ENCODE data around the gene MGA. TPM values are rescaled to one million over a fixed set of nuclear protein-coding genes. Genes with fewer than 3 reads are reported as not detected.

Gene MGA
- polyA plus RNA-seq, 1 donor: 22.0 TPM

DNA sequence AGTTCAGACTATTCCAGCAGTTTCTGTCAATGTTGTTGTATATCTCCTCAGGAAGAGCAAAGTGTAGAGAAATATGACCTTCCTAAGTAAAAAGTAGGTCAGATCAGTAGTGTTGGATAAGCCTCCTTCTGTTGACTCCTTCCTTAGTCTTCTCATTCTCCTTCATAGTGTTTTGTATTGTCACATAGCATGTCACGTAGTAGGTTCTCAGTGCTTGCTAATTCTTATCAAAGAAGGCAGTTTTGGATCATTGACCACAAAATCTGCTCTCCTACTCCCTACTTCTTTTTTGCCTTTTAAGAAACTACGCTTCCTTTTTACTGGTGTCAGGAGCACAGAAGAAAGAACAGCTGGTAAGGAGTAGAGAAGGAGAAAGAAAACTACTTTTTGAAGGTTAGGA lies 1.0 kb upstream of the MGA start:
- DNase-seq: no peak

DNA sequence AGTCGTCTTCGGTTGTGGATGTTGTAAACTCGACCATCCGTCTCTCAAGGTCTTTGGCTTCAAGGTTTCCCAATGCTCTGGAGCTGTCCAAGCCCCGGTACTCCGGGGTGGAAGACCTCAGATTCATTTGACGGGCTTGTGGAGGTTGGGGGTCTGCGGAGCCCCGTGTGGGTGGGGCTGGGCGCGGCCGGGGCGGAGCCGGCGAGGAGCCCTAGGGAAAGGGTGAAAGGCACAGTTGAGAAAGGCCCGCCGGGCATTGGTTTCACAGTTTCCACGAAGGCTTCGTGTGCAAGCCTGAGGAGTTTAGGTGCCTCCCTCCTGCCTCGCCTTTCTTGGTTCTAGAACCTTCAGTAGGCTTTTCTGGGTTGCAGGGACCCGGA lies 360 bp upstream of the MGA start:
- no peak for DNase-seq

- DNase-seq: peak; percentile 6
These were observed 893 bp downstream of the MGA start for GRCh38 chr15:41661078-41661517.

GRCh38 chr15:41661518-41662225 lies 1.5 kb downstream of the MGA start:
- peak; percentile 80 for DNase-seq

DNA sequence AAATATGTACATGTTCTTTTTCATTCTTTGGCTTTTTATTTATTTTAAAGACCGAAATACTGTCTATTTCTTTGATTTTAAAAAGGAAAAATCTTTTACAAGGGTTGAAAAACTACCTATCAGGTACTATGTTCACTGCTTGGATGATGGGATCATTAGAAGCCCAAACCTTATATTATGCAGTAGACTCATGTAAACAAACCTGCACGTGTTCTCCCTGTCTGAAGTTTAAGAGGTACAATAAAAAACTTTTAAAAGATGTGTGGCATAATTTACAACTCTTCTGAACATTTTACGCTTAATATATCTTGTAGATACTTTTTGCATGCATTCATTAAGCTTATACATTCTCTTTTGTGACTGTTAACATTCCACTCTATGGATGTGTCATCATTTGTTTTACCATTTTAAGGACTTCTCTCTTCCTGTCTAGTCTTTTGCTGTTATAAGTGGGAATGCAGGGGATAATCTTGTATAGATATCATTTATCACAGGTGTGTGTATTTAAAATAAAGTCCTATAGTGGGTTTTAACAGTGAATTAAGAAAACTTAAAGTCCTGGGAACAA lies 6.2 kb downstream of the MGA start:
- no peak for DNase-seq

DNA sequence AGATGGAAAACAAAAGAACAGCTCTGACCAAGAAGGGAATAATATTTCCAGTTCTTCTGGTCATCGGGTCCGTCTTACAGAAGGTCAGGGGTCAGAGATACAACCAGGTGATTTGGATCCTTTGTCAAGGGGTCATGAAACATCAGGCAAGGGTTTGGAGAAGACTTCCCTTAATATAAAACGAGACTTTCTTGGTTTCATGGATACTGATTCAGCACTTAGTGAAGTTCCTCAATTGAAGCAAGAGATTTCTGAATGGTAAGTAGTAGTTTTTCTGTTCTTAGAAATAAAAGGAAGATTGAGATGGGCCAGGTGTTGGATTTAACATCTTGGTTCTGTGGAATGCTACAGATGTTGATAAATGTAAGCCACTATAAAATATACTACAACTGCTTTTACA lies 9.5 kb downstream of the MGA start:
- DNase-seq: no peak

GRCh38 chr15:41671656-41672648 lies 11.7 kb downstream of the MGA start:
- DNase-seq: no peak

DNA sequence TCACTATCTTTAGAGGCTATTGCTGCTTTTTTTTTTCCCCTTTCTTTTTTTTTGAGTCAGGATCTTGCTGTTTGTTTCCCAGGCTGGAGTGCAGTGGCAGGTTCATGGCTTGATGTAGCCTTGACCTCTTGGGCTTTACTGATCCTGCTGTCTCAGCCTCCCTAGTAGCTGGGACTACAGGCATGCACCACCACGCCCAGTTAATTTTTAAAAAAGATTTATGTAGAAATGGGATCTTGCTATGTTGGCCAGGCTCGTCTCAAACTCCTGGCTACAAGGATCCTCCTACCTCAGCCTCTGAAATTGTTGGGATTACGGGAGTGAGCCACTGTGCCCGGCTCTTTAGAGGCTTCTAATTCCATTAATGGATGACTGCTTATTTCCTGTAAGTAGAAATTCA lies 15.1 kb downstream of the MGA start:
- DNase-seq: no peak

GRCh38 chr15:41678742-41679141 lies 18.5 kb downstream of the MGA start:
- DNase-seq: no peak

- no peak for DNase-seq
These were observed 23.8 kb downstream of the MGA start for GRCh38 chr15:41683955-41684354.

DNA sequence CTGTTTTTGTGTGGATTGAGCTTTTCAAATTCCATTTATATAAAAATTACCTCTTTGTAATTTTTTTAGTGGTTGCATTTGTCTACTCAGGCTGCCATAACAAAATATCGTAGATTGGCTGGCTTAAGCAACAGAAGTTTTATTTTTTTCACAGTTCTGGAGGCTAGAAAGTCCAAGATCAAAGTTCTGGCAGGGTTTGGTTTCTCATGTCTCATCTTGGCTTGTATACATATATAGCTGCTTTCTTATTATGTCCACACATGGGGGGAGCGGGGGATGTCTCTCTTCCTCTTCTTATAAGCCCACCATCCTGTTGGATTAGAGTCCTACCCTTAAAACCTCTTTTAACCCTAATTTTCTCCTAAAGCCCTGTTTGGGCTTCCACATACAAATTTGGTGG lies 28.5 kb downstream of the MGA start:
- no peak for DNase-seq

GRCh38 chr15:41689083-41689482 lies 28.9 kb downstream of the MGA start:
- DNase-seq: no peak

DNA sequence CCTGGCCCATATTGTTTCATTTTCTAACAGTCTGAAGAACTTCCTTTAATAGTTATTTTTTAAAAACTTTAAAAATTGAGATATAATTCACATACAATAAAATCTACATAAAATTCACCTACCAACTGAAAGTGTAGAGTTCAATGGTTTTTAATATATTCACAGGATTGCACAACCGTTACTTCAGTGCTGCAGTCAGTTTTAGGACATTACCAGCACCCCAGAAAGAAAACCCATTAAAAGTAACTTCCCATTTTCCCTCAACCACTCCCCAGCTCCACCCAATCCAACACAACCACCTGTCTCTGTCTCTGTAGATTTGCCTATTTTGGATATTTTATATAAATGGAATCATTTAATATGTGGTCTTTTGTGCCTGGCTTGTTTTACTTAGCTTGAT lies 29.6 kb downstream of the MGA start:
- no peak for DNase-seq

GRCh38 chr15:41690636-41691035 lies 30.4 kb downstream of the MGA start:
- no peak for DNase-seq

DNA sequence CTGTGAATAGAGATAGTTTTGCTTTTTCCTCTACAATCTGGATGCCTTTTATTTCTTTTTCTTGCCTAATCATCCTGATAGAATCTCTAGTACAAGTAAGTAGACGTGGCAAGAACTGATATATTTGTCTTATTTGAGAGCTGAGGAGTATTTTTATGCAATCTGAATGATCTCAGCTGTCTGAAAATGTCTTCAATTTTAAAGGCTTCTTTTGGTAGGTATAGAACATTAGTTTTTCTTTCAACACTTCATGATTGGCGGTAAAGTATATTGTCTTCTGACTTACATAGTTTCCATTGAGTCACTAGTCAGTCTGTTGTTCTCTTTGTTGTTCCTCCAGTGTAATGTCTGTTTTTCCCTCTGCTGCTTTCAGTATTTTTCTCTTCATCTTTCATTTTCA lies 31.3 kb downstream of the MGA start:
- DNase-seq: no peak

DNA sequence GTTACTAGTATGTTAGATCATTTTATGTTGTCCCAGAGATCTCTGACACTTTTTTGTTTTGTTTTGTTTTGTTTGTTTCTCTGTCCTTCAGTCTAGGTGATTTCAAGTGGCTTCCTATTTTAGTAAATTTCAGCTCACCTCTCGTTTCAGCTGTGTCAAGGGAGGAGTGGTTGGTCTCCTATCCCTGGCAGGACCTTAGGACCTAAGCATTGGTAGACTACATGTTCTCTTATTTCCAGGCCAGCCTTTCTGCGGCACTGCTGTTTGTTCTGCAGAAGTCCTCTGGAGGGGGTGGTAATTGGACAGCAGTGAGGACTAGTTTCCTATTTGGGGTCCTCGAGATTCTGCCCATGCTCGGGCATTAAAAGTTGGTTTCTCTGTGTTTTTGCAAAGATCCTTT lies 31.8 kb downstream of the MGA start:
- no peak for DNase-seq

- no peak for DNase-seq
These were observed 33.6 kb downstream of the MGA start for GRCh38 chr15:41693757-41694156.

DNA sequence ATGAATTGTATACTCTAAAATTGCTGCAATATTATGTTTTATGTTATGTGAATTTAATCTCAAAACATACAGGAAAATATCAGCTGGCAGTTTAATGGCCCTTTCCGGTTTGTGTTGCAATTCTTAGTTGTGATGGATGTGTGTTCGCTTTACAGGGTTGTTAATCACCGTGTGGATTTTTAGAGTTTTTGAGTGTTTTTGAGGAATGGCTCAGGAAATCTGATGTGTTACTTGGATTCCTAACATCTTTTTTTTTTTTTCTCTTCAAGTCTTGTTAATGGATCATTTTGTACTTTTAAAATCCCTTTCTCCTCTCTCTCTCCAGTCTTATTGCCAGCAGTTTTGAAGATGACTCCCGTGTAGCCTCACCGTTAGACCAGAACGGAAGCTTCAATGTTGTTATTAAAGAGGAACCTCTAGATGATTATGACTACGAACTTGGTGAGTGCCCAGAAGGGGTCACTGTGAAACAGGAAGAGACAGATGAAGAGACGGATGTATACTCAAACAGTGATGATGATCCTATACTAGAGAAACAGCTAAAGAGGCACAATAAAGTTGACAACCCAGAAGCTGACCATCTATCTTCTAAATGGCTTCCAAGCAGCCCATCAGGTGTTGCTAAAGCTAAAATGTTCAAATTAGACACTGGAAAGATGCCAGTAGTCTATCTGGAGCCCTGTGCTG lies 35.7 kb downstream of the MGA start:
- DNase-seq: peak; percentile 6

- no peak for DNase-seq
These were observed 38.6 kb downstream of the MGA start for GRCh38 chr15:41698779-41699178.

- DNase-seq: no peak
These were observed 42.9 kb downstream of the MGA start for GRCh38 chr15:41703120-41703519.

DNA sequence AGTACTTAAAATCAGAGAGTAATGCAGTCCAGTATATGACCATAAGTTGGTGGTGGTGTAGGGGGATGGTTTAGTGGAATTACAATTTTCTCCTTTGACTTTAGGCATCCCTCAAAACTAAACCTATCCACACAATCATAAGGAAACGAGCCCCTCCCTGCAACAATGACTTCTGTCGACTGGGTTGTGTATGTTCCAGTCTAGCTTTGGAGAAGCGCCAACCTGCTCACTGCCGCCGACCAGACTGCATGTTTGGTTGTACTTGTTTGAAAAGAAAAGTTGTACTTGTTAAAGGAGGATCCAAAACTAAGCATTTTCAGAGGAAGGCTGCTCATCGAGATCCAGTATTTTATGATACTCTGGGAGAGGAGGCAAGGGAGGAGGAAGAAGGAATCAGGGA lies 52.8 kb downstream of the MGA start:
- peak; percentile 3 for DNase-seq

DNA sequence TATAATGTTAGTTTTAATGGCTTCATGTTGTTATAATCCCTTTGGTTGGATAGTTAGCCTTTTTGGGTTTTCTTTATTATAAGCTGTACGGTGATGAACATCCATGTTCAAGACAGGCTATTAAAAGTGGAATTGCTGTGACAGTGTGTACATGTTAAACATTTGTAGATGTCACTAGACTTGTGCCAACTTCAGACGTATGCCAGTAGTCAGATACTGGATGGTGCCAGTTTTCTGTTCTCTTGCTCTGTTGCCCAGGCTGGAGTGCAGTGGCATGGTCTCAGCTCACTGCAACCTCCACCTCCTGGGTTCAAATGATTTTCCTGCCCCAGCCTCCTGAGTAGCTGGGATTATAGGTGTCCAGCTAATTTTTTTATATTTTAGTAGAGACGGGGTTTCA lies 54.1 kb downstream of the MGA start:
- DNase-seq: no peak

GRCh38 chr15:41716864-41717263 lies 56.7 kb downstream of the MGA start:
- no peak for DNase-seq
